Activated CD8-positive, alpha-beta T cell treated with anti-CD3 and anti-CD28 coated beads for 36 hours (primary cell): ENCODE data around the gene CYP46A1. TPM values are rescaled to one million over a fixed set of nuclear protein-coding genes. Genes with fewer than 3 reads are reported as not detected.

Experiments used
- ATAC-seq: fragments of 200-7000 bp; cut with Tn5 transposase; one replicate; pipeline ENCODE4 v1.10.0; 2021; ENCODE audit warnings: mild to moderate bottlenecking, moderate library complexity
- CTCF ChIA-PET: fragments of 350-600 bp; sonication (Branson Sonifier 250); formaldehyde crosslinking; loops from one replicate; lab custom pipeline; 2021; ENCODE audit warnings: antibody characterized with exemption; lab: Charles Lee
- POLR2A ChIA-PET: fragments of 350-600 bp; sonication (Branson Sonifier 250); formaldehyde crosslinking; loops from one replicate; lab custom pipeline; 2021; ENCODE audit warnings: antibody characterized with exemption; lab: Charles Lee
- DNase-seq: peaks from one replicate; pipeline ENCODE4 v3.0.0-alpha.2; 2020
- H3K27ac Mint-ChIP-seq: one replicate; pipeline ENCODE4 v1.8.0; 2021; ENCODE audit warnings: mild to moderate bottlenecking, mixed read lengths
- H3K27me3 Mint-ChIP-seq: one replicate; pipeline ENCODE4 v1.8.0; 2021; ENCODE audit warnings: mixed read lengths
- H3K36me3 Mint-ChIP-seq: one replicate; pipeline ENCODE4 v1.8.0; 2021; ENCODE audit warnings: low read depth, mixed read lengths
- H3K4me1 Mint-ChIP-seq: one replicate; pipeline ENCODE4 v1.8.0; 2021; ENCODE audit warnings: low read depth, mixed read lengths
- H3K4me3 Mint-ChIP-seq: one replicate; pipeline ENCODE4 v1.8.0; 2021; ENCODE audit warnings: mild to moderate bottlenecking, moderate library complexity, mixed read lengths
- H3K9me3 Mint-ChIP-seq: one replicate; pipeline ENCODE4 v1.8.0; 2021; ENCODE audit warnings: mixed read lengths
- CTCF ChIP-seq: fragments of 200-600 bp; IDR thresholded peaks from one replicate; pipeline ENCODE4 v1.8.0; 2022; ENCODE audit warnings: antibody characterized with exemption, mild to moderate bottlenecking
- intact Hi-C: fragments of 100-400 bp; cut with micrococcal nuclease; formaldehyde crosslinking; loops from one replicate; pipeline ENCODE4 v1.10.0; 2022
- total RNA-seq, 2 experiments: library from RNA; stranded (reverse); gene quantifications; one replicate each; pipeline ENCODE4 v1.2.3, GENCODE V29; 2021

The CYP46A1 gene
- total RNA-seq, 2 experiments from 2014 or later = 0.16 to 0.20 TPM

GRCh38 chr14:99756796-99757195, 72.7 kb downstream of the CYP46A1 start:
- H3K9me3 Mint-ChIP-seq = no peaks in the 10 kb centered on the region

GRCh38 chr14:99757331-99758070, 73.4 kb downstream of the CYP46A1 start:
- Mint-ChIP-seq H3K4me3 (no peak overlapping the region), H3K36me3 (no peaks in the 10 kb centered on the region), H3K9me3 (no peaks in the 10 kb centered on the region), H3K27ac (no peak overlapping the region), H3K4me1 (peaks cover 4% of the 10 kb centered on the region), H3K27me3 (peaks cover 24% of the 10 kb centered on the region)
- no peak for DNase-seq
- intact Hi-C loops = no loop called here
- POLR2A ChIA-PET = no interaction called here
- ATAC-seq = no peak
- CTCF ChIA-PET = no interaction called here
- no peak for TF ChIP-seq CTCF

More at GRCh38 chr14:99756796-99757195, 72.7 kb downstream of the CYP46A1 start:
- Mint-ChIP-seq H3K27ac (no peak overlapping the region), H3K4me1 (peaks cover 8% of the 10 kb centered on the region), H3K36me3 (no peaks in the 10 kb centered on the region), H3K4me3 (no peak overlapping the region), H3K27me3 (peaks cover 30% of the 10 kb centered on the region)
- intact Hi-C loops = no loop called here
- no peak for TF ChIP-seq CTCF
- no peak for DNase-seq
- ChIA-PET CTCF (no interaction called here), POLR2A (no interaction called here)
- no peak for ATAC-seq

GRCh38 chr14:99758121-99758821, 74.2 kb downstream of the CYP46A1 start:
- Mint-ChIP-seq H3K36me3 (no peaks in the 10 kb centered on the region), H3K4me1 (peaks cover 2% of the 10 kb centered on the region), H3K4me3 (no peak overlapping the region), H3K9me3 (no peaks in the 10 kb centered on the region), H3K27ac (no peak overlapping the region), H3K27me3 (peaks cover 18% of the 10 kb centered on the region)
- intact Hi-C loops = no loop called here
- TF ChIP-seq CTCF = no peak
- ChIA-PET CTCF (no interaction called here), POLR2A (interaction anchor here (0.5 kb wide), 1 partner anchor 40 kb away, joined by 3 read pairs; no protein-coding TSS in a partner anchor)
- DNase-seq (no peak), ATAC-seq (no peak)

- no peaks in the 10 kb centered on the region for H3K4me1 Mint-ChIP-seq
- no peak for TF ChIP-seq CTCF
- H3K27me3 Mint-ChIP-seq = peaks cover 10% of the 10 kb centered on the region
- H3K36me3 Mint-ChIP-seq = no peaks in the 10 kb centered on the region
- H3K27ac Mint-ChIP-seq = no peak overlapping the region
- CTCF ChIA-PET = no interaction called here
- no peak overlapping the region for H3K4me3 Mint-ChIP-seq
- ATAC-seq = no peak
- intact Hi-C loops = no loop called here
- POLR2A ChIA-PET = interaction anchor here (0.5 kb wide), 1 partner anchor 39 kb away, joined by 3 read pairs; no protein-coding TSS in a partner anchor
- H3K9me3 Mint-ChIP-seq = no peaks in the 10 kb centered on the region
- DNase-seq = no peak
These were observed 74.9 kb downstream of the CYP46A1 start for GRCh38 chr14:99758872-99759545.
